Measurements from ENCODE around the gene DGKI. TPM values are rescaled to one million over a fixed set of nuclear protein-coding genes. Genes with fewer than 3 reads are reported as not detected.

DGKI gene
- total RNA-seq, 1 experiment from 2014 or later, result 0.55 TPM

- H2BK20ac ChIP-seq (ENCODE audit: low read depth, low read length, poor library complexity, severe bottlenecking), result no peak overlapping the region
- no peak overlapping the region for H3K23ac ChIP-seq (ENCODE audit: insufficient read length, low read depth, low read length)
- no peaks in the 10 kb centered on the region; the same call in 1 of the 2 replicates for H3K4me1 ChIP-seq (ENCODE audit: insufficient read depth, low read length)
- no peak overlapping the region for H2BK5ac ChIP-seq (ENCODE audit: insufficient read length, low read length)
- Mint-ChIP-seq H3K27ac (no peak overlapping the region), H3K9me3 (no peaks in the 10 kb centered on the region), H3K4me3 (no peak overlapping the region), H3K27me3 (ENCODE audit: low read depth) (no peaks in the 10 kb centered on the region), H3K4me1 (peaks cover 5 to 13% of the 10 kb centered on the region in 2 experiments; a peak in 3 of 4 replicates), H3K36me3 (ENCODE audit: insufficient read depth in 1 of 3, low read depth in 3 of 3) (no peaks in the 10 kb centered on the region; a peak in 1 of 7 replicates)
- no peak overlapping the region for H2BK12ac ChIP-seq (ENCODE audit: insufficient read length, low read depth, low read length)
- no peak overlapping the region for H3K4ac ChIP-seq (ENCODE audit: low read depth, low read length)
- no peak overlapping the region for H2BK15ac ChIP-seq (ENCODE audit: low read depth, low read length)
- WGBS (ENCODE audit: extremely low coverage, insufficient read length, low lambda C conversion rate), result no CpG with 5 or more reads among the region's 9 CpGs
- no peaks in the 10 kb centered on the region for H4K20me1 ChIP-seq (ENCODE audit: control insufficient read depth, insufficient read depth, insufficient read length)
- no peaks in the 10 kb centered on the region for H3K27me3 ChIP-seq (ENCODE audit: insufficient read depth, low read length)
- no peak for DNase-seq
- TF ChIP-seq CTCF (conservative IDR thresholded peaks at IDR 0.05), result no peak
- H3K9me3 ChIP-seq (ENCODE audit: control insufficient read depth, low read depth, low read length), result no peaks in the 10 kb centered on the region
- no peak overlapping the region for H3K56ac ChIP-seq (ENCODE audit: insufficient read length, low read depth, low read length)
- no peak overlapping the region for H3K27ac ChIP-seq (ENCODE audit: insufficient read length, low read depth, low read length)
- H2BK120ac ChIP-seq (ENCODE audit: low read depth, low read length, poor library complexity, severe bottlenecking), result no peak overlapping the region
- H3T11ph ChIP-seq (ENCODE audit: low read length), result no peak overlapping the region
- H4K5ac ChIP-seq (ENCODE audit: insufficient read length, low read depth, low read length), result no peak overlapping the region
- no peak overlapping the region for H2AK5ac ChIP-seq (ENCODE audit: insufficient read length, low read length)
- no peaks in the 10 kb centered on the region for H3K79me1 ChIP-seq (ENCODE audit: insufficient read depth, low read depth, low read length, poor library complexity, severe bottlenecking)
- no peak overlapping the region for H3K9ac ChIP-seq (ENCODE audit: extremely low read depth, insufficient read length, low read length)
- no peak overlapping the region for H3K4me2 ChIP-seq (ENCODE audit: insufficient read depth, insufficient read length, low read length)
- no peaks in the 10 kb centered on the region for H3K23me2 ChIP-seq (ENCODE audit: insufficient read length, low read depth, low read length, poor library complexity, severe bottlenecking)
- no peaks in the 10 kb centered on the region for H3K79me2 ChIP-seq (ENCODE audit: insufficient read depth, low read length)
- no peak overlapping the region for H3K18ac ChIP-seq (ENCODE audit: insufficient read length, low read depth, low read length)
- H2AFZ ChIP-seq (ENCODE audit: low read length), result no peak overlapping the region
- H3K14ac ChIP-seq (ENCODE audit: insufficient read depth, low read length), result no peak overlapping the region
- H4K8ac ChIP-seq (replicated peaks; ENCODE audit: insufficient read length, low read depth, low read length), result no peak overlapping the region
- H4K91ac ChIP-seq (ENCODE audit: insufficient read length, low read depth, low read length), result no peak overlapping the region
These were observed 451.4 kb downstream of the DGKI start for GRCh38 chr7:137395420-137395819.
